ENCODE data around the gene TBC1D24. TPM values are rescaled to one million over a fixed set of nuclear protein-coding genes. Genes with fewer than 3 reads are reported as not detected.

Gene TBC1D24
- total RNA-seq, 1 donor from 2014 or later: 11.5 TPM

DNA sequence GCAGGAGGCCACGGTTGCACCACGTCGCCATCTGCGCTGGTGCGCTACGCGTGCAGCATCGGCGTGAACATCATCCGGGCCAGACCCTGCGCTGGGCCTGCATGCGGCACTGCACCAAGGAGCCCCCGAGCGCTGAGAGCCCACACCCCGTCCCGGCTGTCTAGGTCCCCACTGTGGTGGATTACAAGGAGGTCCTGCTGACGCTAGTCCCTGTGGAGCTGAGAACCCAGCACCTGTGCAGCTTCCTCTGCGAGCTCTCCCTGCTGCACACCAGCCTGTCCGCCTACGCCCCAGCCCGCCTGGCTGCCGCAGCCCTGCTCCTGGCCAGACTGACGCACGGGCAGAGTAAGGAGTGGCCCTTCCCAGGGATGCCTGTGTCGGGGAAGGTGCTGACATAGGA lies 25.8 kb upstream of the TBC1D24 start:
- intact Hi-C loops (cut with micrococcal nuclease): no loop called here

- intact Hi-C loops (cut with micrococcal nuclease): no loop called here
These were observed 24.4 kb upstream of the TBC1D24 start for GRCh38 chr16:2450535-2450934.

GRCh38 chr16:2450975-2451381 lies 23.9 kb upstream of the TBC1D24 start:
- intact Hi-C loops (cut with micrococcal nuclease): no loop called here

- intact Hi-C loops (cut with micrococcal nuclease): no loop called here
These were observed 23.0 kb upstream of the TBC1D24 start for GRCh38 chr16:2451851-2452320.

DNA sequence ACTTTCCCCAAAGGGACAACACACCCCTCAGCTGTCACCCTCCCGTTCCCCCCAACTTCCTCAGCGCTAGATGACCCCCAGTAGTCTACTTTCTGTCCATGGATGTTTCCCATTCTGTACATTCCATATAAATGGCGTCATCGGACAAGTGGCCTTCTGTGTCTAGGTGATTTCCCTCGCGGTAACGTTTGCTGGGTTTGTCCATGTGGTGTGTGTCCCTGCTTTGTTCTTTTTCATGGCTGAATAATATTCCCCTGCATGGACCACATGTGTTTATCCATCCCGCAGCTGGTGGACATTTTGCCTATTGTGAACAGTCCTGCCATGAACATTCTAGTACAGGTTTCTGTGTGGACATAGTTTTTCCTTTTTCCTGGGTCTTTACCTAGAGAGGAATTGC lies 22.3 kb upstream of the TBC1D24 start:
- intact Hi-C loops (cut with micrococcal nuclease): no loop called here

DNA sequence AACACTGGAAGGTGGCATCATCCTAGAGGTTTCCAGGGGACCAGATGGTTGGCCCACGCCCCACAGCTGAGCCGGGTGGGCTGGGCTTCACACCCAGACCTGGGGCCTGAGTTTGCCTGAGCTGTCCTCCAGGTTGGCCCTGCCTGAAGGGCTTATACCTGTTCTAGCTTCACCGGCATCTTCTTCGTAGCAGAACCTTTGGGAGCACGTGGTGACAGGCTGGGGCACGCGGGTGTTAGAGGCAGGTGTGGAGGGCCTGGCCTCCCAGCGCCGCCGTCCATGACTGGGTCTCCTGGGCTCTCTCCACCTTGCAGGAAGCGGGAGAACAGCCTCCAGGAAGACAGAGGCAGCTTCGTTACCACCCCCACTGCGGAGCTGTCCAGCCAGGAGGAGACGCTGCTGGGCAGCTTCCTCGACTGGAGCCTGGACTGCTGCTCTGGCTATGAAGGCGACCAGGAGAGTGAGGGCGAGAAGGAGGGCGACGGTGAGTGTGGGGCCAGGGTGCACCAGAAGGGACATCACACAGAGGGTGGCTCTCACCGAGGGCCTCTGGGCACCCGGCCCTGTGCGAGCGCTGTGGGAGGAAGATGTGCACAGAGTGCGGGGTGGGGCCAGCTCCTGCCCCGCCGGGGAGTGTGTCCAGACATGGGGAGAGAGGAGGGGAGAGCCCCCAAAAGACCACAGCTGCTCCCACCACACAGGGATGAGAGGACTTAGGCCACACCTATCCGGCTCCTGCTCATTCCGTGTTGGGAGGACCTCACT lies 19.7 kb upstream of the TBC1D24 start:
- intact Hi-C loops (cut with micrococcal nuclease): no loop called here

DNA sequence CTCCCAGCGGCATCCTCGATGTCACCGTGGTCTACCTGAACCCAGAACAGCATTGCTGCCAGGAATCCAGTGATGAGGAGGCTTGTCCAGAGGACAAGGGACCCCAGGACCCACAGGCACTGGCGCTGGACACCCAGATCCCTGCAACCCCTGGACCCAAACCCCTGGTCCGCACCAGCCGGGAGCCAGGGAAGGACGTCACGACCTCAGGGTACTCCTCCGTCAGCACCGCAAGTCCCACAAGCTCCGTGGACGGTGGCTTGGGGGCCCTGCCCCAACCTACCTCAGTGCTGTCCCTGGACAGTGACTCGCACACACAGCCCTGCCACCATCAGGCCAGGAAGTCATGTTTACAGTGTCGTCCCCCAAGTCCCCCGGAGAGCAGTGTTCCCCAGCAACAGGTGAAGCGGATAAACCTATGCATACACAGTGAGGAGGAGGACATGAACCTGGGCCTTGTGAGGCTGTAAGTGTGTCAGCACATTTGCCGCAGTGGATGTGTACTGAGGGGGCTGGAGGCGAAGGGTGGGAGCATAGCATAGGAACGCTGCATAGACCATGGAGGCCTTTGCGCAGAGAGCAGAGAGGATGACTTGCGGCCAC lies 18.3 kb upstream of the TBC1D24 start:
- intact Hi-C loops (cut with micrococcal nuclease): no loop called here

- intact Hi-C loops (cut with micrococcal nuclease): no loop called here
These were observed 17.7 kb upstream of the TBC1D24 start for GRCh38 chr16:2457267-2457666.

DNA sequence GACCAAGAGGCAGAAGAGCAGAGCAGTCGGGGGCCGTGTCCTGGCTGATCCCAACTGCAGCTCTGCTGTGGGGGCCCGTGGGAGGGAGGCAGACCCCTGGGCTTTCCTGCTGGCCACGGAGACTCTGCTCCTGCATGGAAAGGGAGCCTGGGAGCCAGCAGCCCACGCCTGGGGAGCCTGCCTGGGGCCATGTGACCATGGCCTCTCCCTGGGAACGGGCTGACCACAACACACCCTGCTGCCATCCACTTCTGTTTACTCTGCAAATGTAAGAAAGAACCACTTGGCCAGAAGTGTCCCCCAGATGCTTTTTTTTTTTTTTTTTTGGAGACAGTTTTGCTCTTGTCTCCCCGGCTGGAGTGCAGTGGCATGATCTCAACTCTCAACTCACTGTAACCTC lies 17.0 kb upstream of the TBC1D24 start:
- intact Hi-C loops (cut with micrococcal nuclease): no loop called here

- intact Hi-C loops (cut with micrococcal nuclease): loop anchor here (1.0 kb wide), 1 partner anchor 15 kb away; no protein-coding TSS in a partner anchor
These were observed 15.9 kb upstream of the TBC1D24 start for GRCh38 chr16:2458887-2459646.

GRCh38 chr16:2459647-2460390 lies 15.1 kb upstream of the TBC1D24 start, which contains the start of gene TEDC2:
Gene TEDC2 (plus strand): TSS chr16:2460109. CDS start chr16:2460145, 36 bp downstream.
- intact Hi-C loops (cut with micrococcal nuclease): loop anchor here (1.0 to 2.0 kb wide), 2 partner anchors 14 to 31 kb away; partner anchors contain the start of gene CCNF

DNA sequence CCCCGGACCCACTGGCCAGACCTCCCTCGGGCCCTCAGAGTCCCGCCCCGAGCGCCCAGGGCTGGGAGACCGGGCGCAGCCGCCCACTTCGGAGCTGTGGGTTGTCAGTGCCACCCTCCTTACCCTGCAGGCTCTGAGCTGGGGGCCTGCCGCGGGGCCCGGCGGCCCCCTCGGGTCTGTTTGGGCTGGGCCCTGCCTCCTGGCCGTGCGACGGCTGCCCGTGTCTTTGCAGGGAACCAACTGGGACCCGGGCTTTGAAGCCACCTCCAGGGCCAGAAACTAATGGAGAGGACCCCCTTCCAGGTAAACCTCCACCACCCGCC lies 14.6 kb upstream of the TBC1D24 start:
- intact Hi-C loops (cut with micrococcal nuclease): loop anchor here (2.0 kb wide), 1 partner anchor 32 kb away; the partner anchor contains the start of gene CCNF

DNA sequence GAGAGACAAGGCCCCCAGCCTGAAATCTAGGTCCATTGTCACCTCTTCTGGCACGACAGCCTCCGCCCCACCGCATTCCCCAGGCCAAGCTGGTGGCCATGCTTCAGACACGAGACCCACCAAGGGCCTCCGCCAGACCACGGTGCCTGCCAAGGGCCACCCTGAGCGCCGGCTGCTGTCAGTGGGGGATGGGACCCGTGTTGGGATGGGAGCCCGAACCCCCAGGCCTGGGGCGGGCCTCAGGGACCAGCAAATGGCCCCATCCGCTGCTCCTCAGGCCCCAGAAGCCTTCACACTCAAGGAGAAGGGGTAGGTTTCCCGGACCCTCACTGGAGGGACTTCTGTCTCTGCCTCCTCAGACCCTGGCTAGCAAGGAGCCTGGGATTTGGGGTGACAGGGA lies 14.0 kb upstream of the TBC1D24 start:
- intact Hi-C loops (cut with micrococcal nuclease): loop anchor here (2.0 kb wide), 1 partner anchor 32 kb away; the partner anchor contains the start of gene CCNF

DNA sequence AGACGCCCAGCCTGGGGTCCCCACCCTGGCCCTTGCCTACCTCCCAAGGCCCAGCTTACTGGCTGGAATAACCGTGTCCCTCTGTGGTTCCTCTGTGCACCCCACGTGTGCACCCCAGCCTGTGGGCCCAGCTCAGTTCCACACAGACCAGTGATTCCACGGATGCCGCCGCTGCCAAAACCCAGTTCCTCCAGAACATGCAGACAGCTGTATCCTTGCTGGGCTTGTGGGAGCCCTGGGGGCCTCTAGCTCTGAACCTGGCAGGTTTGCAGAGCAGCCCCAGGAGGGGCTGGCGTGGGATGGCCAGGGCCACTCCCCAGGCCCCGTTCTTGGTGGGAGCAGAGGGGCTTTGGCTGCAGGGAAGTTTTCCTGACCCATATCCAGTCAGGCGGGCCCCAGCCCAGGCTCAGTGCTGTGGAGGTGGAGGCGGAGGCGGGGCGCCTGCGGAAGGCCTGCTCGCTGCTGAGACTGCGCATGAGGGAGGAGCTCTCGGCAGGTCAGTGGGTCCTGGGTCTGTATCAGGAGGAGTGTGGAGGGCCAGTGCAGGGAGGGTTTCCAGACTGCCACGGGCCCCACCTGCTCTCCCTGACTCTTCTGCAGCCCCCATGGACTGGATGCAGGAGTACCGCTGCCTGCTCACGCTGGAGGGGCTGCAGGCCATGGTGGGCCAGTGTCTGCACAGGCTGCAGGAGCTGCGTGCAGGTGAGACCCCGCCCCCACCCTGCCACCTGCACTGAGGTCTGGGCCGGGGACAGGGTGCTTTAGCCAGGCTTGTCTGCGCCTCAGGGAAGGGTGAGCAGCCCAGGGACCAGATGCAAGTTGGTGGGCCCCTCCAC lies 12.7 kb upstream of the TBC1D24 start:
- intact Hi-C loops (cut with micrococcal nuclease): no loop called here

GRCh38 chr16:2464333-2464732 lies 10.6 kb upstream of the TBC1D24 start:
- intact Hi-C loops (cut with micrococcal nuclease): no loop called here

DNA sequence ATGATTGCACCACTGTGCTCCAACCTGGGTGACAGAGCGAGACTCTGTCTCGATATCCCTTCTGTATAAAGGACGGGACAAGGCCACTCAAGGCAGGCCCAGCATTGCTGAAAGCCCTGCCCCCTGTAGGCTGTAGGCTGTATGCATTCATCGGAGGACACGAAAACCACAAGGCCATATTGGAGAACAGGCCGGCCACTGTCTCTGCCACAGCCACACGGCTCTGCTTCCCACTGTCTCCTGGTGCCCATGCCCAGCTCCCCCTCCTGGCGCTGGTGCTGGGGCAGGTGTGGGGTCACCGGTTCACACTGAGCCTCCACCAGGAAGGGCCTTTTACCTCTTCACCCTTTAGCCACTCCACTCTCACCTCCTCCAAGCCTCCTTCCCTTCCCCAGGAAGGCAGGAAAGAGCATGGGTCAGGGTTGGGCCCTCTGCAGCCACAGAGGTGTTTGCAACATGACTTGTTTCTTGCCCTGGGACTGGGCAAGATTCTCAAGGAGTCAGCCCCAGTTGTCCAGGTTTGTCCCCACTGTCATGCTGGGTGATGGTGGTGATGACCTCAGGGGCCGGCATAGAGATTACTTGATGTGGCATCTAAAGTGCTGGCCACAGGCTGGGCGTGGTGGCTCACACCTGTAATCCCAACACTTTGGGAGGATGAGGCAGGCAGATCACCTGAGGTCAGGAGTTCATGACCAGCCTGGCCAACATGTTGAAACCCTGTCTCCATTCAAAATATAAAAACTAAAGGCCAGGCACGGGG lies 9.1 kb upstream of the TBC1D24 start:
- intact Hi-C loops (cut with micrococcal nuclease): no loop called here

DNA sequence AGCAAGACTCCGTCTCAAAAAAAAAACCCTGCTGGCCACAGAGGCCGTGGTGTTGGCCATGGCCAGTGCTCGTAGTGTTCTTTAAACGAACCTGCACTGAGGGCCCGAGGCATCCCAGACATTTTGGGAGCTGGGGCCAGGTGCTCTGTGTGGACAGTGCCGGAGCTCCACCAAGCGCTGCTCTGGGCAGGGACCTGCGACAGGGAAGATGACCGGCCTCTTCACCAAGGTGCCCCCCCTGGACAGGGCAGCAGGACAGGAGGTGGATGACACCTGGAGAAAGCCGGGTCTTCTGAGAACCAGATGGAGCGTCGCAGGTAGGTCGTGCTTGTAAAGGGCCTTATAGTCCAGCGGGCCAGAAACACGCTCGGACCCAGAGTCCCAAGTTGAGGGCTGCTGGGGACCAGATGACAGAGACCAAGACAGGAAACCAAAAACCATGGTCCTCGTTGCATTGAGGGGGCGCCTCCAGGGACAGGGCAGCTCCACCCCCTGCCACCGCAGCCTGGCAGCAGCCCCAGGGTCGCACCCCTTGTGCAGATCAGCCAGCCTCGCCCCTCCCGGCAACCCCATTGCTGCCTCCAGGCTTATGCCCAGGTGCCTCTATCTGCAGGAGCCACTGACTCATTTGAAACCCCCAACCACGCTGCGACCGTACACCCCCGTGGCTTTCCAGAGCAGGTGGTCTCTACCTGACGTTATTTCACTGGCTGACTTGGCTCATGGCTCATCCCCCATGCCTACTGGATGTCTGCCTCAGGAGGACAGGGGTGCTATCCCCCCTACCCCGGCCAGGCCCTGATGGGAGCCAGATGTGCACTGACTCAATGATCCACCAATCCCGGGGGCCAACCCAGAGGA lies 8.0 kb upstream of the TBC1D24 start:
- intact Hi-C loops (cut with micrococcal nuclease): no loop called here

- intact Hi-C loops (cut with micrococcal nuclease): no loop called here
These were observed 7.2 kb upstream of the TBC1D24 start for GRCh38 chr16:2467528-2468232.
